ENCODE data around the gene CACNG1. TPM values are rescaled to one million over a fixed set of nuclear protein-coding genes. Genes with fewer than 3 reads are reported as not detected.
A peak's percentile ranks its signal among the peaks of the same experiment; 100 is the strongest.
"Not testable (repeated sequence)": the region's sequence is repeated elsewhere in the genome, so short reads cannot be mapped to it uniquely, and the experiment has no call there.

CACNG1 gene
- total and polyA plus RNA-seq, 5 experiments from 2014 or later = not detected

DNA sequence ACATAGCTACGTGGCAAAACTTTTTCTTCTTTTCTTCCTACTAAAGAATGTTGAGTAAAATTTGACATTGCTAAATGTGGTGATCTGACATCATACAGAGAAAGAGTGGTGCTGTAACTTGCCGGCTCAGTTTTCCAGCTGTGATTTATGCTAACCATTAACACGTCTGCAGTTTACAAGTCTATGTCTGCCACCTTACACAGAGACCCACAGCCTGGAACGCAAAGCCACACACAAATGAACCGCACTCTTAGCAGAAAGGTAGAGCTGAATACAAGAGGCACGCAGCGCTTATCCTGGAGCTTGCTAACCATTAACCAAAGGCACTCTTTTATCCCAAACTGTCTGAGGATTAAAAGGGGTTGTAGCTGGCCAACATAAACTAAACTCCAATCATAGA, 31.9 kb downstream of the CACNG1 start:
- ATAC-seq (no peak), DNase-seq (no peak)
- Mint-ChIP-seq H3K27me3 (no peaks in the 10 kb centered on the region), H3K9me3 (peaks cover 0 to 2% (median 0%) of the 10 kb centered on the region in 9 donors), H3K27ac (no peak overlapping the region), H3K4me1 (peaks cover 3 to 12% (median 7%) of the 10 kb centered on the region in 4 donors), H3K36me3 (peaks cover 4 to 58% (median 46%) of the 10 kb centered on the region in 3 donors), H3K4me3 (no peak overlapping the region)
- POLR2A ChIA-PET = no interaction called here

GRCh38 chr17:67078292-67078691, 33.9 kb downstream of the CACNG1 start:
- no peak overlapping the region for H3K27ac Mint-ChIP-seq
- peaks cover 4 to 46% (median 30%) of the 10 kb centered on the region in 3 donors for H3K36me3 Mint-ChIP-seq
- H3K27me3 Mint-ChIP-seq = no peaks in the 10 kb centered on the region
- H3K9me3 Mint-ChIP-seq = no peaks in the 10 kb centered on the region
- ATAC-seq (no peak), DNase-seq (no peak)
- peaks cover 8 to 24% (median 17%) of the 10 kb centered on the region in 4 donors for H3K4me1 Mint-ChIP-seq
- no peak overlapping the region for H3K4me3 Mint-ChIP-seq
- POLR2A ChIA-PET = no interaction called here

GRCh38 chr17:67079491-67079890, 35.1 kb downstream of the CACNG1 start:
- ATAC-seq = no peak
- POLR2A ChIA-PET = no interaction called here
- peaks cover 8 to 28% (median 19%) of the 10 kb centered on the region in 4 donors for H3K4me1 Mint-ChIP-seq
- H3K27me3 Mint-ChIP-seq = no peaks in the 10 kb centered on the region
- H3K9me3 Mint-ChIP-seq = no peaks in the 10 kb centered on the region
- peaks cover 4 to 49% (median 25%) of the 10 kb centered on the region in 3 donors for H3K36me3 Mint-ChIP-seq
- H3K27ac Mint-ChIP-seq = peak overlapping the region in 1 of 10 donors; percentile 19
- no peak for DNase-seq
- no peak overlapping the region for H3K4me3 Mint-ChIP-seq

- no peak for DNase-seq
Observed at GRCh38 chr17:67080804-67081203, 36.5 kb downstream of the CACNG1 start.

GRCh38 chr17:67082107-67082506, 37.8 kb downstream of the CACNG1 start:
- Mint-ChIP-seq H3K4me1 (peaks cover 6 to 28% (median 19%) of the 10 kb centered on the region in 4 donors), H3K36me3 (peaks cover 0 to 54% (median 22%) of the 10 kb centered on the region in 3 donors), H3K27ac (peak overlapping the region; percentile 23 to 90 (median 63)), H3K9me3 (no peaks in the 10 kb centered on the region), H3K27me3 (no peaks in the 10 kb centered on the region), H3K4me3 (peak overlapping the region; percentile 8 to 68 (median 26))
- POLR2A ChIA-PET = no interaction called here
- ATAC-seq = peak; percentile 80 to 92
- peak in 3 of 10 donors; percentile 42 to 67 (median 66) for DNase-seq

More at GRCh38 chr17:67080804-67081203, 36.5 kb downstream of the CACNG1 start:
- peaks cover 0 to 54% (median 23%) of the 10 kb centered on the region in 3 donors for H3K36me3 Mint-ChIP-seq
- peaks cover 6 to 28% (median 19%) of the 10 kb centered on the region in 4 donors for H3K4me1 Mint-ChIP-seq
- ATAC-seq = no peak
- POLR2A ChIA-PET = no interaction called here
- peak overlapping the region in 2 of 10 donors; percentile 8 to 25 for H3K27ac Mint-ChIP-seq
- H3K27me3 Mint-ChIP-seq = no peaks in the 10 kb centered on the region
- no peak overlapping the region for H3K4me3 Mint-ChIP-seq
- no peaks in the 10 kb centered on the region for H3K9me3 Mint-ChIP-seq

DNA sequence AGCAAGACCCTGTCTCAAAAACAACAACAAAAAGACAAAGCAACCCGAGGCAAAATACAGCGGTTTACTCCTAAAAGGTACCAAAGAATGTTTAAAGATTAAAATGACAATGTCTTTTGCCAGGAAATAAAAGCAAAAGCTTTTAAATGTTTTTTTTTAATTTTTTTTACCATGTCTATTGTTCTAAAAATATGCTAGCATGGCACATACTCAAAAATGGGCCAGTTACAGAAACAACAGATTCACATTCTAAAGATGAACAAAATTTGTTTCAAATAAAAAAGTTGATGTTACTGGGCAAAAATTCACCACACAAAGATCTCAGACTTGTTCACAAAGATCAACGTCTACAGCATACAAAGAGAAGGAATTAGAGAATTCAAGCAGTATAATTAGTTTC, 41.1 kb downstream of the CACNG1 start:
- H3K27ac Mint-ChIP-seq = peak overlapping the region in 3 of 10 donors; percentile 2 to 19 (median 4)
- no peaks in the 10 kb centered on the region for H3K27me3 Mint-ChIP-seq
- H3K4me3 Mint-ChIP-seq = no peak overlapping the region
- DNase-seq (no peak), ATAC-seq (no peak)
- H3K36me3 Mint-ChIP-seq = peaks cover 0 to 58% (median 18%) of the 10 kb centered on the region in 3 donors
- POLR2A ChIA-PET = interaction anchor here (0.5 kb wide), 1 partner anchor 1002 kb away, joined by 4 read pairs; no protein-coding TSS in a partner anchor
- no peaks in the 10 kb centered on the region for H3K9me3 Mint-ChIP-seq
- peaks cover 8 to 30% (median 26%) of the 10 kb centered on the region in 4 donors for H3K4me1 Mint-ChIP-seq

GRCh38 chr17:67088639-67089038, 44.3 kb downstream of the CACNG1 start:
- ATAC-seq = no peak
- no peak for DNase-seq
- POLR2A ChIA-PET = no interaction called here
- H3K4me1 Mint-ChIP-seq = peaks cover 7 to 25% (median 21%) of the 10 kb centered on the region in 4 donors
- no peak overlapping the region for H3K27ac Mint-ChIP-seq
- no peaks in the 10 kb centered on the region for H3K27me3 Mint-ChIP-seq
- no peak overlapping the region for H3K4me3 Mint-ChIP-seq
- peaks cover 0 to 68% (median 18%) of the 10 kb centered on the region in 3 donors for H3K36me3 Mint-ChIP-seq
- H3K9me3 Mint-ChIP-seq = no peaks in the 10 kb centered on the region

DNA sequence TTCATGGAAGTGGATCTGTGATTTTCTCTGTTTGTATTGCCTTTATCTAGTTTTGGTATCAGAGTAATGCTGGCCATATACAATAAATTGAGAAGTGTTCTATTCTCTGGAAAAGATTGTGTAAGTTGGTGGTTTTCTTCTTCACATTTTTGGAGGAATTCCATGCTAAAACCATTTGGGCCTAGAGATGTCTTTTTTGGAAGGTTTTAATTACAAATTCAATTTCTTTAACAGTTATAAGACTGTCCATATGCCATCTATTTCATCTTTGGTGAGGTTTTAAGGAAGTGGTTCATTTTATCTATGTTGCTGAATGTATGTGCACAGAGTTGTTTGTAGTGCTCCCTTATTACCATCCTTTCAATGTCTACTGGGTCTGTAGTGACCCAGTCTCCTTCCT, 46.0 kb downstream of the CACNG1 start:
- no peaks in the 10 kb centered on the region for H3K27me3 Mint-ChIP-seq
- POLR2A ChIA-PET = no interaction called here
- H3K27ac Mint-ChIP-seq = no peak overlapping the region
- H3K9me3 Mint-ChIP-seq = no peaks in the 10 kb centered on the region
- ATAC-seq (no peak), DNase-seq (no peak)
- peaks cover 11 to 34% (median 29%) of the 10 kb centered on the region in 4 donors for H3K4me1 Mint-ChIP-seq
- peaks cover 0 to 67% (median 22%) of the 10 kb centered on the region in 3 donors for H3K36me3 Mint-ChIP-seq
- no peak overlapping the region for H3K4me3 Mint-ChIP-seq

DNA sequence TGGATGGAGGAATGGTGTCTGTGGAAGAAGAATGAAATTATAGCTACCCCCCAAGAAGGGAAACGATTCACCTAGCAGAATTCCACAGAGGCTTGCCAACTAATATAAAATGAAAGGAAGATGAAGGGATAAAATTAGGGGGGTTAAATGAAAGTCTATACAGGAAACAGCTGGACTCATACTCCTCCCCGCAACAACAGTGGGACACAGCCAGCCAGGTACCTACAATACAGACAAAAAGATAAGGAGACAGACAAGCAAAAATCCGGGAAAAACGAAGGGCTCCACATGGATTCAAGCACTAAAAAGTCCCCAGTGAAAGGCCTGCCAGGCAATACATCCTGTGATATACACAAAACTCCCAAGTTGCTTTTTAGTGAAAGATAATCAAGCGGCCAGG, 47.9 kb downstream of the CACNG1 start:
- DNase-seq (no peak), ATAC-seq (no peak)
- H3K36me3 Mint-ChIP-seq = peaks cover 0 to 63% (median 23%) of the 10 kb centered on the region in 3 donors
- H3K27me3 Mint-ChIP-seq = no peaks in the 10 kb centered on the region
- peak overlapping the region in 2 of 10 donors; percentile 6 to 12 for H3K27ac Mint-ChIP-seq
- H3K4me3 Mint-ChIP-seq = peak overlapping the region in 1 of 10 donors; percentile 48
- POLR2A ChIA-PET = no interaction called here
- peaks cover 11 to 51% (median 39%) of the 10 kb centered on the region in 4 donors for H3K4me1 Mint-ChIP-seq
- no peaks in the 10 kb centered on the region for H3K9me3 Mint-ChIP-seq

GRCh38 chr17:67092710-67093109, 48.4 kb downstream of the CACNG1 start:
- H3K9me3 Mint-ChIP-seq, DNase-seq, H3K27me3 Mint-ChIP-seq, POLR2A ChIA-PET, ATAC-seq, H3K4me3 Mint-ChIP-seq: not testable (repeated sequence)
- H3K27ac Mint-ChIP-seq = peak overlapping the region in 2 of 10 donors; percentile 12 to 46
- H3K36me3 Mint-ChIP-seq = peaks cover 0 to 63% (median 25%) of the 10 kb centered on the region in 3 donors
- H3K4me1 Mint-ChIP-seq = peaks cover 10 to 55% (median 40%) of the 10 kb centered on the region in 4 donors

- POLR2A ChIA-PET = no interaction called here
- H3K36me3 Mint-ChIP-seq = peaks cover 0 to 61% (median 25%) of the 10 kb centered on the region in 3 donors
- no peaks in the 10 kb centered on the region for H3K9me3 Mint-ChIP-seq
- no peaks in the 10 kb centered on the region for H3K27me3 Mint-ChIP-seq
- peaks cover 12 to 60% (median 42%) of the 10 kb centered on the region in 4 donors for H3K4me1 Mint-ChIP-seq
- no peak overlapping the region for H3K4me3 Mint-ChIP-seq
- H3K27ac Mint-ChIP-seq = peak overlapping the region in 1 of 10 donors; percentile 46
- DNase-seq = no peak
- ATAC-seq = no peak
Observed at GRCh38 chr17:67093348-67093747, 49.0 kb downstream of the CACNG1 start.

GRCh38 chr17:67095291-67095690, 50.9 kb downstream of the CACNG1 start:
- Mint-ChIP-seq H3K4me1 (peaks cover 14 to 57% (median 45%) of the 10 kb centered on the region in 4 donors), H3K36me3 (peaks cover 0 to 58% (median 24%) of the 10 kb centered on the region in 3 donors)
- ATAC-seq, H3K4me3 Mint-ChIP-seq, H3K27ac Mint-ChIP-seq, H3K9me3 Mint-ChIP-seq, H3K27me3 Mint-ChIP-seq, DNase-seq: not testable (repeated sequence)
- POLR2A ChIA-PET = interaction anchor here (0.6 kb wide), 1 partner anchor 261 kb away, joined by 3 read pairs; no protein-coding TSS in a partner anchor

GRCh38 chr17:67095803-67096202, 51.4 kb downstream of the CACNG1 start:
- Mint-ChIP-seq H3K27me3 (no peaks in the 10 kb centered on the region), H3K36me3 (peaks cover 0 to 56% (median 24%) of the 10 kb centered on the region in 3 donors), H3K27ac (no peak overlapping the region), H3K4me3 (no peak overlapping the region), H3K9me3 (no peaks in the 10 kb centered on the region), H3K4me1 (peaks cover 13 to 55% (median 44%) of the 10 kb centered on the region in 4 donors)
- DNase-seq (no peak), ATAC-seq (no peak)
- POLR2A ChIA-PET = interaction anchor here (0.6 kb wide), 1 partner anchor 260 kb away, joined by 3 read pairs; no protein-coding TSS in a partner anchor
